Dermis microvascular lymphatic vessel endothelial cell (primary cell): ENCODE measurements around the gene OPRL1. TPM values are rescaled to one million over a fixed set of nuclear protein-coding genes. Genes with fewer than 3 reads are reported as not detected.

Source experiments
- DNase-seq, 2 donors: peaks; one replicate each; pipeline versions ENCODE4 v3.0.0 to v3.0.0-alpha.2; 2010; ENCODE audit warnings: low read depth in 2 of 2
- total RNA-seq: library from RNA; depleted of rRNA; stranded (reverse); fragments of >200 nt; gene quantifications from 2 replicates; pipeline ENCODE4 v1.2.1, GENCODE V29; 2014

The OPRL1 gene
- total RNA-seq, 1 donor from 2014 or later = 2.3 TPM

DNA sequence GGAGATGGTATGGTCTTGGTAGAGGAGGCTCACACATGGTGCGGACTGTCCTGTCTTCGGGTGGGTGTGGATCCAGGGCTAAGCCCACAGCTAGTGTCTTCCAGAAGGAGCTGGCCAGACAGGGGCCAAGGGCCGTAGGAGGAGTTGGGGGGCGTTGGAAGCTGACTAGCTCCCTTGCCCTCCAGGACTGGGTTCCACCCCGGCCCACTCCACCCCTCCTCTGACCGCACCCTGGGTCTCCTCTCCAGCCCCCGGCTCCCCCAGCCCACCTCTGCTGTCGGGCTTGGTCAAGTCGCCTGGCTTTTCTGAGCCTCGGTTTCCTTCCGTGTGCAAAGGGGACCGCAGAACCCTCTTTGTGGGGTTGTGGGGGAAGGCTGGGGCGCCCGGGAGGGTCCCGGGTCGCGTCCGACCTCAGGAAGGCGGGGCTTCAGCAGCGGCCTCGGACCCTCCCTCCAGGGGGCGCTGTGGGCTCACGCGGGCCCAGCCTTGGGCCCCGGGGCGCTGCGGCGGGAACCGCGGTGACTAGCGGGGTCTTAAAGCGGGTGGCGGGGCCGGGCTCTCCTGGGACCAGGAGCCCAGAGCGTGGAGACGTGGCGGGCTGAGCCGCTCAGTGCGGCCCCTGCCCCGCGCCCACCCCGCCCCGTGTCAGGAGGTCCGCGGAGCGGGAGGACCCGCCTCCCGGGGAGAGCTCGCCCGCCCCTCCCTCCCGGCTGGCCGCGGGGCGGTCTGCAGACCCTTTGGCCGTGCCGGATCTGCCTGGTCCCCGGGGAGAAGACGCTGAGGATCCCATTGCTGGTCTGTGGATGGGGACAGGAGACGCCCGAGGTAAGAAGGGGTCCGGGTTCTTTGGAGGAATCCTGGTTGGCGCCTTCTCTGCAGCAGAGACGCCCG lies 22.1 kb downstream of the OPRL1 start:
- DNase-seq = peak in 1 of 2 donors; percentile 35

DNA sequence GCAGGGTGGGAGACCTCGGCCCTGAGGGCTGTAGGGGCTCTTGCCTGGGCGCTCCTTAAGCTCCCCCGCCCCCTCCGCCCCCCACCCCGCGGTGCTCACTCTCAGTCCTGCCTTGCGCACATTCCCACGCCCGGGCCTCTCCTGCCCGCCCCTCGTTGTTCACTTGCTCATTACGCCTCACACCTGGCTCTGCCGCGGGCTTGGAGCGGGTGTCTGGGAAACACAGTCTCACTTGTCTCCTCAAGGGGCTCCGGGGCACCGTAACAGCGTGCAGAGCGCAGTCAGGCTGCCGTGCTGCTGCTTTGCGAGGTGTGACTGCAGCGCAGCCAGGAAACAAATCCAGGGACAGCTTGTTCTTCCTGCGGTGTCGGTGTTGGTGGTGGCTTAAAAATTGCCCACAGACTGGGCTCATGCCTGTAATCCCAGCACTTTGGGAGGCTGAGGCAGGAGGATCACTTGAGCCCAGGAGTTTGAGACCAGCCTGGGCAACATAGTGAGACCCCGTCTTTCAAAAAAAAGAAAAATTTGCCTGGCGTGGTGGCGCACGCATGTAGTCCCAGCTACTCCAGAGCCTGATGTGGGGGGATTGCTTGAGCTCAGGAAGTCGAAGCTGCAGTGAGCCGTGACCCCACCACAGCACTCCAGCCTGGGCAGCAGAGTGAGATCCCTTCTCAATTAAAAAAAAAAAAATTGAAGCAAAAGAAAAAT lies 22.9 kb downstream of the OPRL1 start:
- DNase-seq = no peak

DNA sequence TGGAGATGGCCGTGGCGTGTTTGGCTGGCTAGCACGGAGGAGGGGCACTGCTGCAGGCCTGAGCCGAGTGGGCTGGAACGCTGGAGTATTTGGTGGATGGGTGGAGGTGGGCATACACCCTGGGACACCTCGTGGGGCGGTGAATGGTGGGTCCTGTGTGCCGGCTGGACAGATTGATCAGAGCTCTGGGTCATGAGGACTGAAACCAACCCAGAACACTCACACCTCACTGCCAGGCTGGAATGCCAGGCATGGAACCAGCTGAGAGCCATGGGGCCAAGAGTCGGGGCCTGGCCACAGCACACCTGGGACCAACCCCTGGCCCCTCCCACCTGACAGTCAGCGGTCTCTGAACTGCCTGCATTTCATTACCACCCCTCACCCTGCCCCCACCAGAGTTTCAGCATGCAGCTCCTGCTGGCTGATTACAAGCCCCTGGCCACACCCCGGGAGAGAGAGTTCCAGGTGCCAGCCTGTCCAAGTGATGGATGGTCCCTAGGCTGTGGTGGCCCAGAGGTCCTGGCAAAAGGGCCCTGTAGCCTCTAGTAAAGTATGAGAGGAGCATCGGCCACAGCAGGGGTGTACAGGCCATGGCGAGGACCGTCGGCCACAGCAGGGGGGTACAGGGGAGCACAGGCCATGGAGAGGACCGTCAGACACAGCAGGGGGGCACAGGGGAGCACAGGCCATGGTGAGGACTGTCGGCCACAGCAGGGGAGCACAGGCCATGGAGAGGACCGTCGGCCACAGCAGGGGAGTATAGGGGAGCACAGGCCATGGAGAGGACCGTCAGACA lies 24.2 kb downstream of the OPRL1 start:
- no peak for DNase-seq

DNA sequence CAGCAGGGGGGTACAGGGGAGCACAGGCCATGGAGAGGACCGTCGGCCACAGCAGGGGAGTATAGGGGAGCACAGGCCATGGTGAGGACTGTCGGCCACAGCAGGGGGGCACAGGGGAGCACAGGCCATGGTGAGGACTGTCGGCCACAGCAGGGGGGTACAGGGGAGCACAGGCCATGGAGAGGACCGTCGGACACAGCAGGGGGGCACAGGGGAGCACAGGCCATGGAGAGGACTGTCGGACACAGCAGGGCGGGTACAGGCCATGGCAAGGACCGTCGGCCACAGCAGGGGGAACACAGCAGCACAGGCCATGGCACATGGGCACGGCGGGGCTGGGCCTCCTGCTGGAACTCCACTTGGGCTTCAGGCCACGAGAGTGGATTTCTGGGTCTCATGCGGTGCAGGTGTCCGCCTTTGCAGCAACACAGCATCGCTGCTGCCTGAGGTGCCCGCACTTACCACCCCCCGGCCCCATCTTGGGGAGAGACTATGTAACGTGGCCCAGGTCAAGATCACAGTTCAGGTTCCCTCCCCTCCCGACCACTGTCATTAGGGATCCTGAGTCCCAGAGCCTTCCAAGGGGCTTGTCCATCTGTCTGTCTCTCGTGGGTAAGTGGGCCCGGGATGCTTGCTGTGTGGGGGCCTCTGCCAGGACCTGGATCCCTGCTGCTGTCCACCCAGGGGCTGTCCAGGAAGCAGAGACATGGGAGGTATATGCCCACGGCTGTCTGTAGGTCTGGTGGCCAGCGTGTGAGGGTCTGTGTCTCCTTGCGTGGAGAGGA lies 25.0 kb downstream of the OPRL1 start:
- DNase-seq = no peak

DNA sequence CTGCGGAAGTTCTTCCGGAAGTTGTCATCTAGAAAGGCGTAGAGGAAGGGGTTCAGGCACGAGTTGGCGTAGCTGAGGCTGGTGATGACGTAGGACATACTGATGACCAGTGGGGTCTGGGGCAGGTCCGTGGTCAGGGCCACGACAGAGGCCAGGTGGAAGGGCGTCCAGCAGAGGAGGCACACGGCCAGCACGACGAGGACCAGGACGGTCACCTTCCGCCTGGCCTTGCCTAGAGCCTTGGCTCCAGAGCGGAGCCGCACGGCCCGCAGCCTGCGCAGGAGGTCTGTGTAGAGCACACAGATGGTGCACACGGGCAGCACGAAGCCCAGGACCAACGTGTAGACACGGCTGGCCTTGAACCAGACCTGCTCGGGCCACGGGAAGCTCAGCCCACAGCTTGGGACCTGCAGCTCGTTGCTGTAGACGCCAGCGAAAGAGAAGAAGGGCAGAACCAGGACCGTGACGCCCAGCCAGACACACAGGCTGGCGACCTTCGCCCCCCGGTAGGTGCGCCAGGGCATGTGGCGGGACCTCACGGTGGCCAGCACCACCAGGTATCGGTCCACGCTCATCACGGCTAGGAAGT lies 26.1 kb downstream of the OPRL1 start:
- DNase-seq = no peak

DNA sequence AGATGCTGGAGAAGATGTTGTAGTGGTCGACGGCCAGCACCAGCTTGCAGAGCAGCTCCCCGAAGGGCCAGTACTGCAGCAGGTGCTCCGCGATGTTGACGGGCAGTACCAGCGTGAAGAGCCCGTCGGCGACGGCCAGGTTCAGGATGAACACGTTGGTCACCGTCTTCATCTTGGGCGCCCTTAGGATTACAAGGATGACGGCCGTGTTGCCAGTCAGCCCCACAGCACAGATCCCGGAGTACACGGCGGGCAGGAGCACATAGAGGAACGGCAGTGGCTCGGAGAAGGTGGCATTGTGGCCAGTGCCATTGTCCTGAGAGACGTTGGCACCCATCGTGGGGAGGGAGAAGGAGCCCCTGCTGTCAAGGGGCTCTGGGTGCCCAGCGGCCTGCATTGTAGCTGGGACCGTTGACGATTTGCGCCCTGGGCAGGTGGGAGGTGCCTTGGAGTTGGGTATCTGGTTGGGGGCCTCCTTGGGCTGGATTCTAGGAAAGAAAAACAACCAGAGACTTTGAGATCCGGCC lies 26.6 kb downstream of the OPRL1 start:
- no peak for DNase-seq

DNA sequence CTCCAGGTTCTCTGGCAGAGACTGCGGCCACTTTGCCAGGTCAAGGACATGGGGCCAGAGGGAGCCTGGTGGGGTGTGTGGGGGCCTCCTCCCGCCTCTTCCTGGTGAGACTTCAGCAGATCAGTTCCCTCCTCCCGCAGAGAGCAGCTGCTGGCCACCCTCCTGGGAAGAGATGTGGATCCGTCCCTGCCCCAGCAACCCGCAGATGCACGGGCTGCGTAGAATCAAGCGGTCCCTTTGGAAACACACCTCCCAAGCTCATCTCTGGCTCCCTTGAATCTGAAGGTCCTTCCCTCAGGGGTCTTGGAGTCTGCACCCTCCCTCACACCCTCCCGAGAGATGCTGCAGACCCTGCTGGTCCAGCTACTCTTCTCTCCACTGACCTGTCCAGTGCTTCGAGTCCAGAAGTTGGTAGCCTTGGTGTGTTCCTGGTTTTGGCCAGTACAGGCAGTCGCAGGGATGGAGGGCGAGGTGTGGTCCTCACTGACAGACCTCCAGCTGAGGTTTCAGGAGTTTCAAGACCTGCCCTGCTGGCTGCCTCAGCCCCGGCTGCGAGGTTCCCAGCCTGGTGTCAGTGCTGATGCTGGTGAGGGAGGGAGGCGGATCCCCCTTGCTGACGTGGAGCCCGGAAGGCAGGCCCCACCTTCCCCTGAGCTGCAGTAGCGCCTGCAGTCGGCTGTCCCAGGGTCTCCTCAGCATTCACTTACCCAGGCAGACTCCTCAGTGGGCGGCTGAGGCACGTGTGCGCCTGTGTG lies 27.3 kb downstream of the OPRL1 start, which contains the start of gene NPBWR2:
NPBWR2 (minus strand) TSS at position 585 of the 755 bp plus-strand sequence. CDS start 734 bp downstream, outside the sequence.
- DNase-seq = no peak

DNA sequence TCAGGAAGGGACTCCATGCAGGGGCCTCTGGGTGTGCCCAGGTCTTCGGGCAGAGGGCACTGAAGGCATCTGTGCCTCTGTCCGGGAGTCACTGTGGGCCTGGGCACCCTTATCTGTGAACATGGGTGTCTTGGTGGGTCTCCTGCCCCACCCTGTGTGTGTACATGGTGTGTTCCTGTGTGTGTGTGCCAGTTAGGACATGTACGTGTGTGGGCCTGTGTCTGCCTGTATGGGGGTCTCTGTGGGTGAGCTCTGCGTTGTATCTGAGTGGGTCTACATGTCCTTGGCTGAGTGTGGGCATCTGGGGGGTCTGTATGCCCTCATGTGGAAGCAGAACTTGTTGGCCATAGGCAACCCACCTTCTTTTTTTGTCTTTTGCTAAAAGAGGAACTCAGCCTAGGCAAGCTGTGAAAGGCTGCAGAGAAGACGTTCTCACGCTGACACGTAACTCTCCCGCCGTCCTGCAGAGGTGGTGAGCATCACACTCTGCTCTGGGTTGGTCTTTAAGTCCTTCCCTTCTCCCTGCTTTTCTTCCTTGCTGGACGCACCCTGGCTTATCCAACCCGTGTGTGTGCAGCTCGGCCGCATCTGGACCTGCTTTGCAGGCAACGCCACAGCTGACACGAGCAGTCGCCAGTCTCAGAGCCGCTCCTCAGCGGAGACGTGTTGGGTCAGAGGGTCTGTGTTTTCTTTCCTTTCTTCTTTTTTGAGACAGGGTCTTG lies 28.0 kb downstream of the OPRL1 start:
- no peak for DNase-seq

DNA sequence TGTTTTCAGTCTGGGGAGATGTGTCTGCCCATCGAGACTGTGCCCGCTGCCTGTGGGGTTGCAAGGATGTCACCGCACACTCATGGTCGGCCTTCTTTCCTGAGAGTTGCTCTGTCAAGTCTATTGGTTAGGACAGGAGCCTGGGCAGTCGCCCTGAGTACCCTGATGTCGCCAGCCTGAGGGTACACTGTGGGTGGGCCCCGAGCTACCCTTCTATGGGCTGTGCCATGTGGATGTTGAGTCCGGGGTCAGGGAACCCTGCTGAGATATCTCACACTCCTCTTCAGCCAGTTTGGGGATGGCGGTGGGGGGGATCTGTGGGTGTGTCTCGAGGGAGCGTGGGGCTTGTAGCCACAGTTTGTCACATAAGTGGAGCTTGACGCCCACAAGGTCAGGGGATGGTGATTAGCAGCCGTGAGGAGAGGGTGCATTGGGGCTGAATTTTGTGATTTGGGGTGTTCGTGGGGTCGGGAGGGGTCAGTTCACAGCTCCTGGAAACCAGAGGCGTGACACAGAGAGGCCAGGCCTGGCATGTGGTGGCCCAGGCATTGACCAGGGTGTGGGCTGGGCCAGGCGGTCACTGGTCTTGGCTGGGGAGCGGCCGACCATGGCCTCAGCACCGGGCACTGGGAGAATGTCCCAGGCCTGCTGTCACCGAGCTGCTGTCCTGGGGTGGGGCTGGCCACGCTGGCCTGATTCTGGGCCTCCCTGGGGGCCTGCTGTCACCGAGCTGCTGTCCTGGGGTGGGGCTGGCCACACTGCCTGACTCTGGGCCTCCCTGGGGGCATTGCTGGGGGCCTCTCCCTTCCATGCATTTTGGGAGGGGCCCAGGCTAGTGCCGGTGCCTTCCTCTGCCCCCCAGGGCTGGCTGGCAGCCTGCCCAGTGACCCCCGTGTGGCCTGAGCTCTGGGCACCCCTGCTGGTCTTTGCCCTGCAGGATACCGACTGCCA lies 29.1 kb downstream of the OPRL1 start:
- no peak for DNase-seq

DNA sequence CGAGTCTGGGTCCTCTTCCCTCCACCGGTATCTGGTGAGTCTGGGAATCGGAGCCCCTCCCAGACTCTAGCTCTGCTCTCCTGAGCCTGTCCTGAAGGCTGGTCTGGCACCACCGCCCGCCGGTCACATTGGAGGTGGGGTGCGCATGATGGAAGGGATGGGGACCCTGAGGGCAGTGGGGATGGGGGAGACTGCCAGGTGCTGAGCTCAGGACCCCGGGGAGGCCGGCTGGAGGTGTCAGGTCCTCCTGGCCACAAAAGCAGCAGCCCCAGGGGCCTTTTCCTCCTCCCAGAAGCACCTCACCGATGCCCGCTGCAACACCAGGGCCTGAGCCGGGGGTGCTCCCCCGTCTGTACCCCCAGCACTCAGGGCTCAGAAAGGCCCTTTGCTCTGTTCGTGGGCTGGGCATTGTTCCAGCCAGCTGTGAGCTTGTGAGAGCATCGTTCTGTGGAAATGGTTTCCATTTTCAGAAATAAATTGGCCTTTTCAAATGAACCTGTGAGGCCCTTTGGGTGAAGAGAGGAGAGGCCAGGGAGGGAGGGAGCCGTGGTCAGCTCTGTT lies 30.0 kb downstream of the OPRL1 start:
- DNase-seq = no peak

DNA sequence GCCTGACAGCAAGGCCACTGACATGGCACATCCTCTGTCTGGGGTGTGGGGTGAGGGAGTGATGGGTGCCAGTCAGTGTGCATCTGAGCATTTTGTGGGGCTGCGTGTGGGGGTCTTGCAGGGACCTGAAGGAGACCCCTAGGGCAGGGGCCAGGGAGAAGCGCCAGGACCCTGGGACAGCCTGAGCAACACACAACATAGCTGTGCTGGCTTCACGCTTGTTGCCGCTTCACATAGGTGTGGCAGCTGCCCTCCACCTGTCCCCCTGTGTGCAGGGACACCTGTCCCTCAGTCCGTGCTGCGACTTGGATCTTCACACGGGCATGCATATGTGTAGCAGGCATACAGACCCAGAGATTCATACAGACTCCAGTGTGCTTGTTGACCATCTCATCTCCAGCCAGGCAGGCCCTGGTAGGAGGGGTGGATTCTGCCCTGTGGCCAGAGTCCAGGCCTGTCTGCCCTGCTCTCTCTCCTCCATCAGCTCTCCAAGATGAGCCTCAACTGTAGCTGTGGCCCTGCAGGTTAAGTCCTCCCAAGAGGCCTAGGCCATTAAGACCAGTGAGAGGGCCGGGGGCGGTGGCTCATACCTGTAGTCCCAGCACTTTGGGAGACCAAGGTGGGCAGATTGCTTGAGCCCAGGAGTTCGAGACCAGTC lies 30.7 kb downstream of the OPRL1 start:
- DNase-seq = no peak

DNA sequence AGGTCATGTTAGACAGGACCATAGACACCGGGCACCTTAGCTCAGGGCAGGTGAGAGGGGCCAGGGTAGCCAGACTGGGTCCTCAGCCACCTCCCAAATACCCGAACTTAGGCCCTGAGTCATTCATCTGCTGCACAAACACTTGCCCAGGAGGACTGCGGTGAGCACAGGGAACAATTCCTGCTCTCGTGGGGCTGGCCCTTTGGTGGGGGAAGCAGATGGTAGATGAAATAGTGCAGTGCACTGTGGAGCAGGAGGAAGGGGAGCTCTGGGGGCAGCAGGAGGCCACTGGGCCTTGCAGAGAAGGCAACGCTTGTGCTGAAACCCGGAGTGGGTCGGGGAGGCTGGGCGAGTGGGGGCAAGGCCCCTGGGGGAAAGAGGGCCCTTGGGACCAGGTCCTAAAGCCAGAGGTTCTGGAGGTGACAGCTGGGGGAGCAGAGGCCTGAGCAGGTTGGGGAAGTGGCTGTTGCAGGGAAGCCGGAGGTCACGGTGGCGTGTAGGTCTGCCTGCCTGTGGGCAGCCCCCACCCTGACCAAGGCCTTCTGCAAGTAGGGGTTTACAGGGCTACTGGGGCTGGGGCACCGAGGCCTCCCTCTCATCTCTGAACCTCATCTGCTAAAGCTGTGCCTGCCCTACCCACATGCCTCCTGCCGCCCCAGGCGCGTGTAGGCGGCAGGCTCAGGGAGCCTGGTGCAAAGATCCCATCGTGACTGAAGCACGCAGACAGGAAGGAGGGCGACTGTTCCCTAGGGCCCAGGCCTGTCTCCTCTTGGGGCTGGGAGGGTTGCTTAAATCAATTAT lies 32.2 kb downstream of the OPRL1 start:
- no peak for DNase-seq

DNA sequence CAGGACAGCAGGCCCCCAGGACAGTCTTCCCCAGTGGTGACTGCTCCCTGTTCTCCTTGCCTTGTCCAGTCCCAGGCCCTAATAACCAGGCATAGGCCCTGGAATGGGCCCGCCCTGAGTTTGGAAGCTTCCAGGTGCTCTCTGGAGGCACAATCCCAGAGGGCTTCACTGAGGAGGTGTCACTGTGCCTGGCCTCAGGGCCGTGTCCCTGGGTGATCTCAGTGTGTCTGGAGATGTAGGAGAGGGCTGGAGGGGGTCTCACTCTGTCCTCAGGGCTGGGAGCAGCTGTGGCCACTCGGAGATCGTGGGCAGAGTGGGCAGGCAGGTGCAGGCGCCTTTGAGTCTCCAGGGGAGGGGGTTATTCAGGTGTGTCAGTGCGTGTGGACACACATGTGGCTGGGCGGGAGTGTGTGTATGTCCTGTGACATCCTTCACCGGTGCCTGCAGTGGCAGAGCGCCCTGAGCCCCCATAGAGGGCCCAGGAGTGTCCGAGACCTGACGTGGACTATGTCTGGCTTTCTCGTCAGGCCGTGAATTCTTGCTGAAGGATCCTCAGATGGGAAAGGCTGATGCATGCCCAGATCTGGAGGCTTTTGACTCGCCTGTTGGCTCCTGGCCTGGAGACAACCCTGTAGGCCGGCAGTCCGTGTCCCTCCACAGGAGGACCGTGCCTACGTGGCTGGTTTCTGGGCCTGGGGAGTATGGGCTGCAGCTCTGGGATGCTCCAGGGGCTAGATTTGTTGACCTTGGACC lies 33.0 kb downstream of the OPRL1 start:
- no peak for DNase-seq

DNA sequence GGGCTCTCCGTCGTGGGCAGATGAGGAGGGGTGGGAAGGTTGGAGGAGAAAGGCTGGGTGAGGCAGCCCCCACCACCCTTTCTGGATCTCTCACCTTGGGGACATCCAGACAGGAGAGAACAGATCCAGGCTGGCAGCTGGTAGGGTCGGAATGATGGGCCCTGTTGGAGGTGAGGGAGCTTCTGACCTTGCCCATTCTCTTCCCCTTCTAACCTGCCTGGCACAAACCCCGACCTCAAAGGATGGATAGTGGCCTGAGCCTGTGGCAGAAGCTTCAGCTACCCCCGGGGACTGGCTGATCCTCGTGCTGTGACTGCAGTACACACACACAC lies 33.5 kb downstream of the OPRL1 start:
- no peak for DNase-seq

DNA sequence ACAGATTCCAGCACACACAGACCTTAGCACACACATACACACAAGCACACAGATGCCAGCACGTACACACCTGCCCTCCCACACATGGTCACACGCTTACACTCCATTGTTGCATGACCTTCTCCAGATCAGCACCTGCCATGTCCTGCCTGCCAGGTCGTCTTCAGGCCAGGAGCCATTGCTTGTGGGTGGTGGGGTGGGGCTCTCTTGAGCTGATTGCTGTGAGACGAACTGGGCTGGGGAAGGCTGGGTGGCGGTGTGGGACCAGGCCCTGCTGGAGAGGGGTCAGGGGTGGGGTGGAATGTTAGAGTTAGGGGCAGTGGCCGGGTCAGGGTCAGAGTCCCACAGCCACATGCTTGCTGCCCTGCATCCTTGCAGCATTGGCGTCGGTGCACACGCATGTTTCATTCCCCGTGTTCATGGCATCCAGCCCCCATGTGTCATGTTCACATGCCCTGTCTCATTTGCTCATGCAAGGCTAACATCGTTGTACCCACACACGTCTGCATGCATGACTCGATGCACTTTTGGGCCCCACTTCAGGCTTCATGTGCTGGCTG lies 34.0 kb downstream of the OPRL1 start:
- no peak for DNase-seq
